ENCODE results near the gene TTC9. TPM values are rescaled to one million over a fixed set of nuclear protein-coding genes. Genes with fewer than 3 reads are reported as not detected.

The TTC9 gene
- total RNA-seq, 1 donor from 2014 or later: 14.9 TPM

DNA sequence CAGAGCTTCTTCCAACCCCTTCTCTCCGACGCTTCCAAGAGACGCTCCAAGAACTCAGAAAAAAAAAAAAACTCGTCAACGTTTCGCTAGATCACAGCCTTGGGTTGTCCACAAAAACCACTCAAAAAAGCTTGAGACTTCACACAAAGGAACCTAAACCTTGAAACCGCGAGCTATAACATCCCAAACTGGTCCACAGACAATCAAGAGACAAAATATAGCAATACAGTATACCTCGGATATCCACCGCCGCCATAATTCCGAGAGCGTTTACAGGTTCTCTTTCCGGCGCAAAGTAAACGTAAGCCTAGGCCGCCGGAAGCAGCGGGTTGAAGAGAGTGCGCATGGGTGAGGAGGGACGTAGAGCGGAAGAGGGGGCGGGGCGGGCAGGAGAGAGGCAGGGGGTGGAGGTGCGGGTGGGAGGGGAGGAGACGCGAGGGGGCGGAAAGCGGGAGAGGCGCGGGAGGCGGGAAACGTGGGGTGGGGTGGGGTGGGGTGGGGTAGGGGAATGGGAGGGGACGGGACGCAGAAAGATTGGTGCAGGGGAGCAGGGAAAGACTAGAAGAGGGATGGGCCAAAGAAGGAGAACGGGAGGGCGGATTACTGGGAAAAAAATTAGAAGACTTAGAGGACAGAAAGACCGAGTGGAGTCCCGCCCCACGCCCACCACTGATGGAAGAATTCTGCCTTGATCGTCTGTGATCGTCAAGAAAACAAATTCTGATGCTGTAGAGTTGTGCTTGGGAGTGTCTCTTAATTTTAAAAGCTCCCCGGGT, 41.1 kb upstream of the TTC9 start, which contains the start of gene MED6:
Gene MED6, minus strand, starts transcription at position 274 of the 776 bp plus-strand sequence. Its CDS starts 18 bp downstream, at position 256.
- H3K36me3 Mint-ChIP-seq: no peaks in the 10 kb centered on the region
- H3K27ac Mint-ChIP-seq: peak within 1 kb of the TSS; percentile 97
- H3K4me1 Mint-ChIP-seq (ENCODE audit: unreplicated experiment): peaks cover 9% of the 10 kb centered on the region
- peak within 1 kb of the TSS; percentile 99 for H3K4me3 Mint-ChIP-seq
- H3K9me3 Mint-ChIP-seq: no peaks in the 10 kb centered on the region
- peaks cover 3% of the 10 kb centered on the region for H3K27me3 Mint-ChIP-seq
- DNase-seq (ENCODE audit: extremely low spot score, unreplicated experiment): peak; percentile 87
- TF ChIP-seq CTCF (conservative IDR thresholded peaks at IDR 0.05): no peak

GRCh38 chr14:70601162-70601561, 40.6 kb upstream of the TTC9 start:
- no peaks in the 10 kb centered on the region for H3K9me3 Mint-ChIP-seq
- H3K4me1 Mint-ChIP-seq (ENCODE audit: unreplicated experiment): peaks cover 9% of the 10 kb centered on the region
- H3K4me3 Mint-ChIP-seq: peak overlapping the region; percentile 99
- H3K36me3 Mint-ChIP-seq: no peaks in the 10 kb centered on the region
- DNase-seq (ENCODE audit: extremely low spot score, unreplicated experiment): no peak
- H3K27me3 Mint-ChIP-seq: peaks cover 5% of the 10 kb centered on the region
- TF ChIP-seq CTCF (conservative IDR thresholded peaks at IDR 0.05): no peak
- peak overlapping the region; percentile 97 for H3K27ac Mint-ChIP-seq

DNA sequence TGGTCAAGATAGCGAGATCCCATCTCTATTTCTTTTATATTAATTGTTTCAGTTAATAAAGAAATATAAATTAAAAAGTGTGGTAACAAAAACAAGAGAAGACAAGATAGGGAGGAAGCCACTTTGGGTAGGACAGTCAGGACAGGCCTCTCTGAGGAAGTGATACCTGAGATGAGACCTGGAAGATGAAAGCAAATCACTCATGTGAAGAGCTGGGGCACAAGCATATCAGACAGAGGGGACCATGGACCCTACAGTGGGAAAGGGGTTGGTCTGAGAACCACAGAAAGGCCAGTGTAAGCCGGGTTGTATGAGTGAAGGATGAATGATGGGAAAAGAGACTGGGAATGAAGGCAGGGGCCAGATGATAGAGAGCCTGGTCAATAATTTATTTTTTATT, 39.5 kb upstream of the TTC9 start:
- Mint-ChIP-seq H3K27ac (no peak overlapping the region), H3K4me1 (ENCODE audit: unreplicated experiment) (peaks cover 9% of the 10 kb centered on the region), H3K36me3 (no peaks in the 10 kb centered on the region), H3K9me3 (no peaks in the 10 kb centered on the region), H3K27me3 (peaks cover 11% of the 10 kb centered on the region), H3K4me3 (peak overlapping the region; percentile 11)
- no peak for TF ChIP-seq CTCF (conservative IDR thresholded peaks at IDR 0.05)
- no peak for DNase-seq (ENCODE audit: extremely low spot score, unreplicated experiment)

DNA sequence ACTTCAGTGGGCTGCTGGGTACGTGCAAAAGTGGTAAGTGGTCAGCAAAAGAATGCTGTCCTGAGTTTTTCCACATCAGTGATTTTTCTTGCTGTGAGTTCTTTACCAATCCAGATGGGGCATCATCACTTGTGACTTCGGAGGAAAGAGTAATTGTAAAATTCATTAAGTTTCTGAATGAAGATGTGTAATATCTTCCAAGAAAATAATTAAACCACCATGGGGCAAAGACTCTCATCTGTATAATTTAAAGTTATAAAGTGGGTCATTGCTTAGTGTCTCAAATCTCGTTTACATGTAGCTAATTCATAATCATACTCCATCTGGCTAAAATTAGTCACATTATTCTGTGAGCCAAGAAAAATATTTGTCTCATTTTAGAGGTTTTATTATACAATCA, 30.5 kb upstream of the TTC9 start:
- Mint-ChIP-seq H3K9me3 (no peaks in the 10 kb centered on the region), H3K27ac (no peak overlapping the region), H3K4me3 (no peak overlapping the region), H3K36me3 (no peaks in the 10 kb centered on the region), H3K4me1 (ENCODE audit: unreplicated experiment) (no peaks in the 10 kb centered on the region), H3K27me3 (peaks cover 33% of the 10 kb centered on the region)
- no peak for TF ChIP-seq CTCF (conservative IDR thresholded peaks at IDR 0.05)
- no peak for DNase-seq (ENCODE audit: extremely low spot score, unreplicated experiment)

DNA sequence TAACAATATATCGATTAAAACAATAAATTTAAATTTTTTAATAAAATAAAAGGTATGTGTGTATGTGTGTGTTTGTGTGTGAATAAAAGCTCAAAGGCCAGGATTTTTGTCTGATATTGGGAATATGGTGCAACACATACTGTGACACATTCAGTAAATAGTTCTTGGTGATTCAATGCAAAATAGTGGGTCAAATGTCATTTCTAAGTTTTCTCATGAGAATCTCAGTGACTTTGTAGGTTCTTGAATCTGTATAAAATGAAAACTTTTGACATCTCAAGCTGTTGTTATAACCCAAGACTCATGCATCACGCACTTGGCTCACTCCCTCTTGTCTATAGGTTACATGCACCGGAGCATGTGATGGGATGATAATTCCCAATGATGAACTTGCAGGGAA, 25.1 kb upstream of the TTC9 start:
- no peaks in the 10 kb centered on the region for H3K36me3 Mint-ChIP-seq

More for the DNA sequence above, 25.1 kb upstream of the TTC9 start:
- no peaks in the 10 kb centered on the region for H3K4me1 Mint-ChIP-seq (ENCODE audit: unreplicated experiment)
- H3K27me3 Mint-ChIP-seq: peaks cover 21% of the 10 kb centered on the region
- H3K4me3 Mint-ChIP-seq: no peak overlapping the region
- no peaks in the 10 kb centered on the region for H3K9me3 Mint-ChIP-seq
- no peak for TF ChIP-seq CTCF (conservative IDR thresholded peaks at IDR 0.05)
- H3K27ac Mint-ChIP-seq: no peak overlapping the region
- no peak for DNase-seq (ENCODE audit: extremely low spot score, unreplicated experiment)
